ENCODE results near the gene LRCH1. TPM values are rescaled to one million over a fixed set of nuclear protein-coding genes. Genes with fewer than 3 reads are reported as not detected.

Gene LRCH1, protein sequence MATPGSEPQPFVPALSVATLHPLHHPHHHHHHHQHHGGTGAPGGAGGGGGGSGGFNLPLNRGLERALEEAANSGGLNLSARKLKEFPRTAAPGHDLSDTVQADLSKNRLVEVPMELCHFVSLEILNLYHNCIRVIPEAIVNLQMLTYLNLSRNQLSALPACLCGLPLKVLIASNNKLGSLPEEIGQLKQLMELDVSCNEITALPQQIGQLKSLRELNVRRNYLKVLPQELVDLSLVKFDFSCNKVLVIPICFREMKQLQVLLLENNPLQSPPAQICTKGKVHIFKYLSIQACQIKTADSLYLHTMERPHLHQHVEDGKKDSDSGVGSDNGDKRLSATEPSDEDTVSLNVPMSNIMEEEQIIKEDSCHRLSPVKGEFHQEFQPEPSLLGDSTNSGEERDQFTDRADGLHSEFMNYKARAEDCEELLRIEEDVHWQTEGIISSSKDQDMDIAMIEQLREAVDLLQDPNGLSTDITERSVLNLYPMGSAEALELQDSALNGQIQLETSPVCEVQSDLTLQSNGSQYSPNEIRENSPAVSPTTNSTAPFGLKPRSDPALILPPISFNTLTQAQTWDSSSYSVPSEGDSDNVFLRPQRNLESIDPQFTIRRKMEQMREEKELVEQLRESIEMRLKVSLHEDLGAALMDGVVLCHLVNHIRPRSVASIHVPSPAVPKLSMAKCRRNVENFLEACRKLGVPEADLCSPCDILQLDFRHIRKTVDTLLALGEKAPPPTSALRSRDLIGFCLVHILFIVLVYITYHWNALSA
- 8.6 and 10.8 TPM in 2 replicates for total RNA-seq

DNA sequence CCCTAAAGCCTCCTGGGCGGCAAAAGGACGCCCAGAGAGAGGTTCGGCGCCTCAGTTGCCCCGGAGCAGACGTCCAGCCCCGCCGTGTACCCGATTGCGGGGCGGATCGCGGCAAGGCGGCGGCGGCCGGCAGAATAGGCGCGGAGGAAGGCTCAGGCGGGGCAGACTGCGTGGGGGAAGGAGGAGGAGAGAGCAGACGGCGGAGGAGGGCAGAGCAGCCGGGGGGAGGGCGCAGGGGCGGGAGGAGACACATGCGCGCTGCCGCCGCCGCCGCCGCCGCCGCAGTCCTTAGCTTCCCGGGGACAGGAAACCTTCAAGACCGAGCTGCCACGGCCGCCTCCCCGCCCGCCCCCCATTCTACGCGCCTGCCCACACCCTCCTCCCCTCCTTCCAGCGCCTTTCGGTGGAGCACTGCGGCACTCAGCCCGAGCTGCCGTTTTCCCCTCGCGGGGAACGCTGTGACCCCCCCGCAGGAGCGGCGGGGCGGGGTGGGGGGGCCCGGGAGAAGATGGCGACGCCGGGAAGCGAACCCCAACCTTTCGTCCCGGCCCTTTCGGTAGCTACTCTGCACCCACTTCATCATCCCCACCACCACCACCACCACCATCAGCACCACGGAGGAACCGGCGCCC is at the start of gene LRCH1:
Gene LRCH1, plus strand, starts transcription at position 282 of the 632 bp plus-strand sequence. Its CDS starts 227 bp downstream, at position 509.

GRCh38 chr13:46796515-46797474 is 243.8 kb downstream of the LRCH1 start, which contains the start of gene ESD:
TSS of gene ESD (minus strand) at chr13:46797161. CDS start at chr13:46791413, 5,748 bp downstream.

Other genes with a start within 250 kb of the LRCH1 start
- gene RUBCNL, start 165.9 kb upstream of the LRCH1 start, total RNA-seq: not detected in 2 replicates
- 129 and 132 TPM in 2 replicates for gene ESD, start 244.0 kb downstream of the LRCH1 start, total RNA-seq

Data from mammary microvascular endothelial cell (primary cell).